Measurements from ENCODE around the gene MCF2L2. TPM values are rescaled to one million over a fixed set of nuclear protein-coding genes. Genes with fewer than 3 reads are reported as not detected.
A peak's percentile ranks its signal among the peaks of the same experiment; 100 is the strongest.

MCF2L2 gene
- polyA plus RNA-seq, 4 donors, result 0.61 to 1.7 (median 1.5) TPM

- no peak for DNase-seq (ENCODE audit: low read depth in 4 of 4, low spot score in 2 of 4)
Observed at GRCh38 chr3:183400352-183400751, 28.1 kb downstream of the MCF2L2 start.

GRCh38 chr3:183396662-183397391 is 31.6 kb downstream of the MCF2L2 start:
- DNase-seq (ENCODE audit: low read depth in 4 of 4, low spot score in 2 of 4), result no peak

- DNase-seq (ENCODE audit: low read depth in 4 of 4, low spot score in 2 of 4), result no peak
Observed at GRCh38 chr3:183394150-183394549, 34.3 kb downstream of the MCF2L2 start.

- no peak for DNase-seq (ENCODE audit: low read depth in 4 of 4, low spot score in 2 of 4)
Observed at GRCh38 chr3:183393625-183394024, 34.8 kb downstream of the MCF2L2 start.

- DNase-seq (ENCODE audit: low read depth in 4 of 4, low spot score in 2 of 4), result no peak
Observed at GRCh38 chr3:183392186-183393034, 36.0 kb downstream of the MCF2L2 start.

GRCh38 chr3:183391460-183391859 is 37.0 kb downstream of the MCF2L2 start:
- no peak for DNase-seq (ENCODE audit: low read depth in 4 of 4, low spot score in 2 of 4)

GRCh38 chr3:183390844-183391243 is 37.6 kb downstream of the MCF2L2 start:
- no peak for DNase-seq (ENCODE audit: low read depth in 4 of 4, low spot score in 2 of 4)

- DNase-seq (ENCODE audit: low read depth in 4 of 4, low spot score in 2 of 4), result no peak
Observed at GRCh38 chr3:183388213-183388895, 40.1 kb downstream of the MCF2L2 start.

- no peak for DNase-seq (ENCODE audit: low read depth in 4 of 4, low spot score in 2 of 4)
Observed at GRCh38 chr3:183387797-183388196, 40.6 kb downstream of the MCF2L2 start.

GRCh38 chr3:183386651-183387050 is 41.8 kb downstream of the MCF2L2 start:
- no peak for DNase-seq (ENCODE audit: low read depth in 4 of 4, low spot score in 2 of 4)

- DNase-seq (ENCODE audit: low read depth in 4 of 4, low spot score in 2 of 4), result peak in 3 of 4 donors; percentile 19 to 63 (median 39)
Observed at GRCh38 chr3:183385698-183386613, 42.5 kb downstream of the MCF2L2 start.

GRCh38 chr3:183381673-183382072 is 46.7 kb downstream of the MCF2L2 start:
- DNase-seq (ENCODE audit: low read depth in 4 of 4, low spot score in 2 of 4), result no peak

- DNase-seq (ENCODE audit: low read depth in 4 of 4, low spot score in 2 of 4), result no peak
Observed at GRCh38 chr3:183381179-183381578, 47.2 kb downstream of the MCF2L2 start.

GRCh38 chr3:183378951-183379350 is 49.5 kb downstream of the MCF2L2 start:
- DNase-seq (ENCODE audit: low read depth in 4 of 4, low spot score in 2 of 4), result no peak

- DNase-seq (ENCODE audit: low read depth in 4 of 4, low spot score in 2 of 4), result no peak
Observed at GRCh38 chr3:183378545-183378944, 49.9 kb downstream of the MCF2L2 start.

- no peak for DNase-seq (ENCODE audit: low read depth in 4 of 4, low spot score in 2 of 4)
Observed at GRCh38 chr3:183378008-183378407, 50.4 kb downstream of the MCF2L2 start.

- DNase-seq (ENCODE audit: low read depth in 4 of 4, low spot score in 2 of 4), result no peak
Observed at GRCh38 chr3:183377307-183377959, 51.0 kb downstream of the MCF2L2 start.

GRCh38 chr3:183375787-183376186 is 52.6 kb downstream of the MCF2L2 start:
- DNase-seq (ENCODE audit: low read depth in 4 of 4, low spot score in 2 of 4), result no peak

GRCh38 chr3:183375337-183375736 is 53.1 kb downstream of the MCF2L2 start:
- no peak for DNase-seq (ENCODE audit: low read depth in 4 of 4, low spot score in 2 of 4)

- DNase-seq (ENCODE audit: low read depth in 4 of 4, low spot score in 2 of 4), result no peak
Observed at GRCh38 chr3:183372911-183373310, 55.5 kb downstream of the MCF2L2 start.
